HEK293 (cell line): ENCODE data around the gene VAV2.
A peak's percentile ranks its signal among the peaks of the same experiment; 100 is the strongest.
"Not testable (repeated sequence)": the region's sequence is repeated elsewhere in the genome, so short reads cannot be mapped to it uniquely, and the experiment has no call there.

Experiments used
- CTCF ChIA-PET: fragments of 350-600 bp; formaldehyde crosslinking; extraction: SDS; loops from one replicate; lab custom pipeline; 2021; ENCODE audit warnings: antibody characterized with exemption; lab: Yijun Ruan, JAX
- POLR2A ChIA-PET: fragments of 300-600 bp; formaldehyde crosslinking; extraction: SDS; loops from one replicate; lab custom pipeline; 2020; ENCODE audit warnings: antibody characterized with exemption, inconsistent platforms; lab: Yijun Ruan, JAX
- H3K27ac ChIP-seq: fragments of 200-500 bp; sonication (Bioruptor generic); 2 replicates; pipeline ENCODE4 v1.5.1; 2014; ENCODE audit warnings: low read depth, low read length, control low read depth, inconsistent platforms; ENCODE audit errors: extremely low read depth
- H3K36me3 ChIP-seq, 2 experiments: fragments of 200-500 bp in 1 of 2; sonication (Bioruptor generic) in 1 of 2; 1 replicate in 1 of 2; 2 replicates in 1 of 2; pipeline ENCODE4 v1.5.1; 2014 to 2017; ENCODE audit warnings: inconsistent platforms in 2 of 2, low read length in 2 of 2; ENCODE audit not compliant: control insufficient read depth in 2 of 2, insufficient read depth in 1 of 2
- H3K4me1 ChIP-seq: fragments of 200-500 bp; sonication (Bioruptor generic); 2 replicates; pipeline ENCODE4 v1.5.1; 2014; ENCODE audit warnings: mild to moderate bottlenecking, low read length, inconsistent platforms; ENCODE audit not compliant: control insufficient read depth, insufficient read depth
- H3K4me3 ChIP-seq: 2 replicates; pipeline ENCODE4 v1.5.1; 2011; ENCODE audit warnings: low read depth, mild to moderate bottlenecking, control low read depth, low read length, moderate library complexity
- H3K9me3 ChIP-seq: fragments of 200-500 bp; sonication (Bioruptor generic); 2 replicates; pipeline ENCODE4 v1.5.1; 2014; ENCODE audit warnings: low read depth, low read length, inconsistent platforms; ENCODE audit not compliant: control insufficient read depth, insufficient read depth
- CTCF ChIP-seq: fragments of 450-650 bp; formaldehyde crosslinking; IDR thresholded peaks from 2 replicates; pipeline ENCODE4 v1.5.1; 2016; ENCODE audit warnings: missing biosample characterization, missing genetic modification characterization
- KLF1 ChIP-seq: fragments of 450-650 bp; formaldehyde crosslinking; IDR thresholded peaks from 2 replicates; pipeline ENCODE4 v1.5.1; 2016; ENCODE audit warnings: missing biosample characterization, missing genetic modification characterization
- PRDM1 ChIP-seq: fragments of 450-650 bp; formaldehyde crosslinking; IDR thresholded peaks from 2 replicates; pipeline ENCODE4; 2016; ENCODE audit warnings: missing biosample characterization, missing genetic modification characterization
- PRDM6 ChIP-seq: fragments of 450-650 bp; formaldehyde crosslinking; IDR thresholded peaks from 2 replicates; pipeline ENCODE4 v1.5.1; 2017; ENCODE audit warnings: missing biosample characterization, missing genetic modification characterization
- REST ChIP-seq: fragments of 450-650 bp; formaldehyde crosslinking; IDR thresholded peaks from 2 replicates; pipeline ENCODE4 v1.5.1; 2016; ENCODE audit warnings: missing biosample characterization, missing genetic modification characterization
- ZBTB17 ChIP-seq: fragments of 450-650 bp; formaldehyde crosslinking; IDR thresholded peaks from 2 replicates; pipeline ENCODE4 v1.5.1; 2016; ENCODE audit warnings: missing biosample characterization, missing genetic modification characterization
- ZNF221 ChIP-seq: fragments of 450-650 bp; formaldehyde crosslinking; IDR thresholded peaks from 2 replicates; pipeline ENCODE4 v1.5.1; 2017; ENCODE audit warnings: missing biosample characterization, missing genetic modification characterization, borderline replicate concordance
- ZNF239 ChIP-seq: fragments of 450-650 bp; formaldehyde crosslinking; IDR thresholded peaks from 2 replicates; pipeline ENCODE4 v1.5.1; 2016; ENCODE audit warnings: missing biosample characterization, missing genetic modification characterization
- ZNF600 ChIP-seq: fragments of 450-650 bp; formaldehyde crosslinking; IDR thresholded peaks from 2 replicates; pipeline ENCODE4 v1.5.1; 2016; ENCODE audit warnings: missing biosample characterization, missing genetic modification characterization
- ZNF776 ChIP-seq: fragments of 450-650 bp; formaldehyde crosslinking; IDR thresholded peaks from 2 replicates; pipeline ENCODE4 v1.5.0; 2017; ENCODE audit warnings: missing biosample characterization, missing genetic modification characterization, borderline replicate concordance

Gene VAV2

GRCh38 chr9:133750982-133751649, 241.0 kb downstream of the VAV2 start:
- TF ChIP-seq ZNF239 (tag by site-specific recombination) (no peak), REST (tag by site-specific recombination) (0 out of 2 replicates have a peak, but pooled peaks have one; percentile 27)
- Histone ChIP-seq H3K36me3 (no peaks in the 10 kb centered on the region), H3K4me3 (no peak overlapping the region), H3K27ac (no peak overlapping the region), H3K4me1 (no peaks in the 10 kb centered on the region; the same call in 1 of the 2 replicates), H3K9me3 (no peaks in the 10 kb centered on the region)
- ChIA-PET CTCF (interaction anchor here (0.6 to 5.2 kb wide), 2 partner anchors 9 to 386 kb away, joined by 3 to 46 read pairs; no protein-coding TSS in a partner anchor), POLR2A (no interaction called here)

GRCh38 chr9:133747309-133747708, 244.8 kb downstream of the VAV2 start:
- Histone ChIP-seq H3K36me3 (no peaks in the 10 kb centered on the region), H3K4me3 (no peak overlapping the region), H3K9me3 (no peaks in the 10 kb centered on the region), H3K27ac (no peak overlapping the region), H3K4me1 (no peaks in the 10 kb centered on the region; the same call in 1 of the 2 replicates)
- ChIA-PET POLR2A (no interaction called here), CTCF (interaction anchor here (0.8 to 1.0 kb wide), 2 partner anchors 11 to 20 kb away, joined by 3 read pairs; no protein-coding TSS in a partner anchor)
- TF ChIP-seq PRDM6 (peak; percentile 41; the same call in 1 of the 2 replicates), ZNF776 (tag by site-specific recombination) (no peak), PRDM1 (tag by site-specific recombination) (peak; percentile 28; the same call in 1 of the 2 replicates)

GRCh38 chr9:133744528-133744927, 247.6 kb downstream of the VAV2 start:
- CTCF ChIA-PET = interaction anchor here (0.6 kb wide), 1 partner anchor 732 kb away, joined by 3 read pairs; no protein-coding TSS in a partner anchor
- POLR2A ChIA-PET, H3K4me3 ChIP-seq, H3K27ac ChIP-seq, H3K4me1 ChIP-seq, H3K36me3 ChIP-seq, H3K9me3 ChIP-seq: not testable (repeated sequence)

GRCh38 chr9:133742849-133743444, 249.2 kb downstream of the VAV2 start:
- TF ChIP-seq KLF1 (no peak), ZNF221 (no peak), CTCF (tag by site-specific recombination) (peak; percentile 99), ZBTB17 (peak; percentile 53; the same call in 1 of the 2 replicates), ZNF600 (tag by site-specific recombination) (peak; percentile 44; the same call in 1 of the 2 replicates)
- ChIA-PET CTCF (interaction anchor here (0.6 to 3.0 kb wide), 43 partner anchors 9 to 1199 kb away, joined by 3 to 46 read pairs (median 3); no protein-coding TSS in a partner anchor), POLR2A (no interaction called here)
- H3K36me3 ChIP-seq = no peaks in the 10 kb centered on the region
- no peaks in the 10 kb centered on the region; the same call in 1 of the 2 replicates for H3K4me1 ChIP-seq
- H3K4me3 ChIP-seq = no peak overlapping the region
- H3K9me3 ChIP-seq = no peaks in the 10 kb centered on the region
- H3K27ac ChIP-seq = no peak overlapping the region
